NOMO-1 (cell line): Measurements from ENCODE around the gene CPNE9.

ENCODE experiments used
- DNase-seq, 2 experiments: peaks; one replicate each; lab custom pipeline; 2025; ENCODE audit not compliant: unreplicated experiment in 2 of 2; lab: John Stamatoyannopoulos, UW

Gene CPNE9, protein sequence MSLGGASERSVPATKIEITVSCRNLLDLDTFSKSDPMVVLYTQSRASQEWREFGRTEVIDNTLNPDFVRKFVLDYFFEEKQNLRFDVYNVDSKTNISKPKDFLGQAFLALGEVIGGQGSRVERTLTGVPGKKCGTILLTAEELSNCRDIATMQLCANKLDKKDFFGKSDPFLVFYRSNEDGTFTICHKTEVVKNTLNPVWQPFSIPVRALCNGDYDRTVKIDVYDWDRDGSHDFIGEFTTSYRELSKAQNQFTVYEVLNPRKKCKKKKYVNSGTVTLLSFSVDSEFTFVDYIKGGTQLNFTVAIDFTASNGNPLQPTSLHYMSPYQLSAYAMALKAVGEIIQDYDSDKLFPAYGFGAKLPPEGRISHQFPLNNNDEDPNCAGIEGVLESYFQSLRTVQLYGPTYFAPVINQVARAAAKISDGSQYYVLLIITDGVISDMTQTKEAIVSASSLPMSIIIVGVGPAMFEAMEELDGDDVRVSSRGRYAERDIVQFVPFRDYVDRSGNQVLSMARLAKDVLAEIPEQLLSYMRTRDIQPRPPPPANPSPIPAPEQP

DNA sequence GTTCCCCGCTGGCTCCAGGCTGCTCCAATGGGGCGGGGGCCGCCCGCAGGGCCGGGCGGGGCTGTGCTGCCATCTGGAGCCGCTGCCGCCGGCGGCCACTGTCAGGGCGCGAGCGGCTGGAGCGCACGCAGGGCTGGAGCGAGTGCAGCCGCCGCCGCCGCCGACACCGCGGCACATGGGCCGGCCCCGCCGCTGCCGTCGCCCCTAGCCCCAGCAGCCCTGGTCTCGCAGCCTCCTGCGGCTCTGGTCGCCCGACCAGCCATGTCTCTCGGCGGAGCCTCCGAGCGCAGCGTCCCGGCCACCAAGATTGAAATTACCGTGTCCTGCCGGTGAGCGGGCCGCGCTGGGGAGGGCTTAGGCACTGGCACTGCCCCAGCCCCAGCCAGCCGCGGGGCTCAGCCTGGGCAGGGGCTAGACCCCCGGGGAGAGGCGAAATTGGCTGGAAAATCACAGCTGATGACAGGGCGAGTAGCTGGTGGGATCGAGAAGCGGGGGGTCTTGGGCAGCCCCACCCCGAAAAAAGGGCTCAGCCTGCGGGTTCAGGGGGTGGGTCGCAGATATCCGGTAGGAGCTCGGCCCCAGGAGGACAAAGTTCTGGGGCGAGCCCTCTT, at the start of gene CPNE9:
Gene CPNE9 (plus strand): TSS at position 98 of the 611 bp plus-strand sequence. CDS start 164 bp downstream, at position 262.
- no peak for DNase-seq

- DNase-seq = no peak
Measured at GRCh38 chr3:9659849-9660248, 43.8 kb upstream of the CPNE9 start.

DNA sequence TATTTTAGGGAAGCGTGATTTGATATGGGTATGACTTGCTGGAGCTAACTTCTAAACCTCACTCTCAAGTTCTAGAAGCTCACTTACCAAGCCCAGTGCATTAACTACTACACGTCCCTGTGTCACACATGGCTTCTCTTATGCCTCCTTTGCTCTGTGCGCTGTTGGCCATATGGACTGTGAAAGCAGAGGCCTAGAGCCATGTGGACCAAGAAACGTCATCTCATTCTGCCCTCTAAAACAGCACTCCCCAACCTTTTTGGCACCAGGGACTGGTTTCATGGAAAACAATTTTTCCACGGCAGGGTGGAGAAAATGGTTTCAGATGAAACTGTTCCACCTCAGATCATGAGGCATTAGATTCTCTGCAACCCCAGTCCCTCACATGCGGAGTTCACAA, 42.7 kb upstream of the CPNE9 start:
- DNase-seq = no peak

DNA sequence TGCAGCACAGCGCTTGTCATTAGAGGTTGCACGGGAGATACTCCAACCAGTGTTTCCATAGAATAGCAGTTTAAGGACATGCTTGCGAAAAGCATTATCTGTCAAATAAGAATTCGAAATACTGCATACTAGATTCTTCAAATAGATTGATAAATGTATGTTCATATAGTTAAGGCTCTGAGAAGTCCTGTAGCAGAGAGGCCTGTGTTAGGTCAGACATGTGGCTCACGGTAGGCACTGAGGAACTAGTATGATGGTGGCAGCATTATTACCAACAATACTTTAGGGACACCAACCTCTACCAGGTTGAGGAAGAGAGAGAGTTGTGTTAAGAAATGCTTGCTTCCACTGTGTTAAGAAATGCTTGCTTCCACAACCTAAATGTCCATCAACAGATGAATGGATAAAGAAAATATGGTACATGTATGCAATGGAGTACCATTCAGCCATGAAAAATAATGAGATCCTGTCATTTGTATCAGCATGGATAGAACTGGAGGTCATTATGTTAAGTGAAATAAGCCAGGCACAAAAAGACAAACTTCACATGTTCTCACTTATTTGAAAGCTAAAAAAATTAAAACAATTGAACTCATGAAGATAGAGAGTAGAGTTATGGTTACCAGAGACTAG, 39.4 kb upstream of the CPNE9 start:
- no peak for DNase-seq

DNA sequence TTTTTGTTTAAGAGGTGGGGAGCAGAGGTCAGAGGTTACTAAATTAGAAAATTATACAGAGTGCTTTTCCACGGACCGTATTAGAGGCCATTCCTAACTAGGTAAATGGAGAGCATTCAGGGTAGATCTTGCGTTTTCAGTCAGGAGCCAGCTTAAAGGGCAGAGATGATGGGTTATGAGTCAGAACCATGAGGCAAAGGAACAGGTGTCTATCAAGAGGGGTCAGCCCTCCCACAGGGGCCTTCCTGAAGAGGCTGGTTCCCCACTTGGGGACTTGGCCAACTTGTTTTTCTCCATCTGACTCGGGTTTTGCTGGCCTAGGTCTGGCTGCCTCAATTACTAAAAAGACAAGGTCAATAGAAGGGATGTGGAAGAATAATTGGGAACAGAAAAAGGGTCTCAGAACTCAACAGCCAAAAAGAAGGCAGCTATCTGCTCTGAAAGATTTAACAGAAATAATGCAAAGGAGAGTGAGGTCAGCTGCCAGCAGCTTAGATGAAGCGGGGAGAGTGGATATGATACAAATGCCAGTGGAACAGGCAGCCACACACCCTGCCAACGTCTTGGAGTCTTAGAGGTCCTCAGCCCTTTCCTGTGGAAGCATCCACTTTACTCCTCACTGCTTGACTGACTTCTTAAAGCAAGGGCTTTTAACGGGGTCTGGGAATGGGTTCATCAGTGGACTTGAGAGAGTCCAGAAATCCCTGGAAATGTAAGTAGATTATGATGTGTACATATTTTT, 36.8 kb upstream of the CPNE9 start:
- DNase-seq = no peak

DNA sequence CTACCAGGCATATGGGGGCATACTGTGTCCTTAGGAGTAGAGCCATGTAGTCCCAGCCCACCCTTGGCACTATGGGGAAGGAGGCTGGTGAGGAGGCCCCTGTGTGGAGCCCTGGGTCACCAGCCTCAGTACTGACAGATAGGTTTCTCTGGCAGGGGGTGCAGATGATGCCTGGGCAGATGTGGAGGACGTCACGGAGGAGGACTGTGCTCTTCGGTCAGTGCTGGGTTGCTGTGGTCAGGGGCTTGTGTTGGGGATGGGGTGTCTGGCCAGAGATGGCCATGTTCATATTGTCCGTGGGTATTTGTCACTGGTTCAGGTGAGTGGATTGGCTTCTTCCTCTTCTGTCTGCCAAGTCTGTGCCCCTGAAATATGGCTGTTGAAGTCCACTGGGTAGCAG, 34.4 kb upstream of the CPNE9 start:
- no peak for DNase-seq

- DNase-seq = no peak
Measured at GRCh38 chr3:9669720-9670432, 33.8 kb upstream of the CPNE9 start.

DNA sequence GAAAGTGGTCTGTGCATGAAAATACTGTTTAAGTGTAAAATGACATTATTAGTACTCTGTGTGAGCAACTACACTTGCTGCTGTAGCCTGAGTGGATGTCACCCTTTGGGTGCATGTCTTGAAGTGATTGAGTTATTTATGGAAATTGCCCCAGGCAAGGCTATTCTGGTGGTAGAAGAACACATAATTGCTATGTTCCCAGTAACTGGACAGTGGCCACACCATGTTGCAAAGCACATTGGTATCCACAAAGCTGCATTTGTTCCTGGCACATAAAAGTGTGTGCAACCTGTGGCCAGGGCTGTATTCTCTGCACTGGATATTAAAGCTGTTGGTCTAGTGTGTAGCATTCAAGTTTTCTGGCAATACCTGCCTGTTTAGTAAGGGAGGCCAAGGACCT, 30.6 kb upstream of the CPNE9 start:
- no peak for DNase-seq

- DNase-seq = no peak
Measured at GRCh38 chr3:9673752-9674151, 29.9 kb upstream of the CPNE9 start.

- no peak for DNase-seq
Measured at GRCh38 chr3:9675736-9676290, 27.8 kb upstream of the CPNE9 start.

- no peak for DNase-seq
Measured at GRCh38 chr3:9676785-9677184, 26.8 kb upstream of the CPNE9 start.

DNA sequence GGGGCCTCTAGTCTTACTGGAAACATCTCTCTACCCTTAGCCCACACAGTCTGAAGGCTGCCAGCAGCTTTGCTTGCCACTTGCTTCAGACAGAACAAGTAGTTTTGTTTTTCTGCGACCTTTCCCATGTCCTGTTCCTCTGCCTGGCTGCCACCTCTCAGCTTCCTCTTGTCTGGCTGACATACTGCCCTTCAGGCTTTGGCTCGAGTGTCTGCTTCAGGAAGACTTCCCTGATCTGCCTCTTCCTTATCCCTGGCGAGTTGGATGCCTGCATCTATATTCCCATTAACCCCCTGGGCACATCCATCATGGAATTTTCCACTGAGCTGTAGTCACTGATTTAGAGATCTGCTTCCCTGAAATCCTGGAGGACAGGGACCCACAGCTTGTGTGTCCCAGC, 25.1 kb upstream of the CPNE9 start:
- no peak for DNase-seq

- DNase-seq = no peak
Measured at GRCh38 chr3:9679476-9680080, 24.1 kb upstream of the CPNE9 start.

DNA sequence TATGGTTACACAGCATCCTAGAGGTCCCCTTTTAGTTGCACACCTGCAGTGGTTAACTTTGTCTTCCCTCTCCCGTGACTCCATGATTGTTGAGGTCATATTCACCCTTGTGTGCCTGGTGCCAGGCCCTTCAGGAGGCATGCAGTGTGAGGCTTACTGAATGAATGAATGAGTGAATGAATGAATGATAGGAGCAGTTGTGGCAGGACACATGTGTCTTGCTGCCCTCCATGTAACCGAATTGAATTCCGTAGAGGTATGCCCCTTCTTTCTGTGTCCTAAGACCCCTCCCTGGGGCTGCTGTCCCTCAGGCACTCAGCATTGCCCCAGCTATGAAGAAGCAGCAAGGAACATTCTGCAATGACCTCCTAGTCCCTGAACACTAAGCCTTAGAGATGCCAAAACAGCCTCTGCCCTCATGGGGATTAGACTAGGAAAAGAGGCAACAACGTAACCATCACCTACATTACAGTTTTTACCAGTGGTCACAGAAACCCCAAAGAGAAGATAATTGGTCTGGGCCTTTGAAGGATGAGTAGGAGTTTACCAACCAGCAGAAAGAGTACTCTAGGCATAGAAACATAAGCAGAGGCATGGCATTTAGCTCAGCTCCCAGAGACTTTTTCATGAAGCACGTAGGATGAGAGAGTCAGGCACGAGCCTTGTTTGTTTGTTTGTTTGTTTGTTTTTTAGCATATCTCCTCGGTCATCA, 22.5 kb upstream of the CPNE9 start:
- DNase-seq = no peak

DNA sequence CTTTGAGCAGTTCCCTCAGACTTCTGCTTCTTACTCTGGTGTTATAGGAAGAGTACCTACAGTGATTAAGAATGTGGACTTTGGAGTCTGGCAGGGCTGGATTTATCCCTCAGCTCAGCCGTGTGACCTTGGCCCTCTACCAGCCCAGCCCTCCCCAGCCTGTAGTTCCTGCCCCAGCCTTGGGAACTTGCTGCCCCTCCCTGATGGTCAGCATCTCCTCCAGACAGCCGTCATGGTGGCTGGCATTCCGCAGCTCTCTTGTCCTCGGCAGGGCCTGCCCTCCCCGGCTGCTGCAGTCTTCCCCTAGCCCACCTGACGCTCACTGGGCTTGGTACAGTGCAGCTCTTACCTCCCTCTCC, 21.9 kb upstream of the CPNE9 start:
- no peak for DNase-seq

DNA sequence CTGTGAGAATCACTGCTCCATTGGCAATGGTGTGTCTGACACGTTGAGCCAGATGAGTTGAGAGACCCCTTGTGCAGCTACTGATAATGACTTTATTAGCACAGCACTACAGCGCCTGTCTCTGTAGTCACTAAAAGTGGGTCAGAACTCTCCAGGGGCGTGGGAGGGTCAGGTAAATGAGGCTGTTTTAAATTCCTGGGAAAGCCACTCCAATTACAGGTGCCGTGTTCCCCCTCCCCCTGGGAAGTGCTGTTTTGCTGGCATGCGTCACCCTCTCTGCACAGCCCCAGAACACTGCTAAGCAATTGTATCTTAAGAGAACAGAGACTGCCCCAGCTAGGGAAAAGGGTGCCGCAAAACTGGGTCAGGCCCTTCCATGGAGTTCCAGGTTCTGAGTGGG, 21.5 kb upstream of the CPNE9 start:
- no peak for DNase-seq

DNA sequence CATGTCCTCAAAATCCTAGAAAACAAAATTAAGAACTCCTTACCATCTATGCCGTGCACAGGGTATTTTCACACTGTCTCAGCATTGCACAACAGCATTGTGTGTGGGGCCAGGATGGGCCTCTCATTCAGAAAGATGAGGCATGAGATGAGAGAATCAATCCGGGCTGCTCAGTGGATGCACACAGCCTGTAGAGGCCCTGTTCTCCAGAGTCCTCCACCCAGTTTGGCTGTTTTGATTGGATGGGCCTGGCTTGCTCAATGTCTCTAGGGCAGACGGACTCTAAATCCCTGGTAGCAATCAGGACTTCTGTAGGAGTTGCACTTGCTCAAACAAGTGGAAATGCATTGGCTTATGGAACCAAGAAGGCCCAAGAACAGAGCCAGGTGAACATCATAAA, 20.2 kb upstream of the CPNE9 start:
- DNase-seq = no peak

- no peak for DNase-seq
Measured at GRCh38 chr3:9685216-9686049, 18.2 kb upstream of the CPNE9 start.
